GM23338 (cell line): ENCODE measurements around the gene SIRT4. TPM values are rescaled to one million over a fixed set of nuclear protein-coding genes. Genes with fewer than 3 reads are reported as not detected.

ENCODE experiments used
- ATAC-seq: fragments of 200-7000 bp; cut with Tn5 transposase; 3 replicates; pipeline ENCODE4 v1.9.1; 2020
- DNase-seq: peaks from one replicate; pipeline ENCODE4 v3.0.0-alpha.2; 2015; ENCODE audit warnings: low spot score
- H2AFZ ChIP-seq: fragments of 200-600 bp; sonication (generic); 2 replicates; pipeline ENCODE4 v1.8.0; 2016; ENCODE audit warnings: antibody characterized with exemption, mild to moderate bottlenecking, moderate library complexity
- H3F3A ChIP-seq: fragments of 200-600 bp; sonication (generic); replicated peaks from 2 replicates; pipeline ENCODE4 v1.8.0; 2017; ENCODE audit warnings: antibody characterized with exemption, mixed run types, low read depth
- H3K27ac ChIP-seq: fragments of 200-600 bp; sonication (generic); 2 replicates; pipeline ENCODE4 v1.6.1; 2016; ENCODE audit warnings: low read depth
- H3K27me3 ChIP-seq: fragments of 200-600 bp; sonication (generic); 2 replicates; pipeline ENCODE4 v1.8.0; 2016; ENCODE audit warnings: mild to moderate bottlenecking, mixed run types, moderate library complexity; ENCODE audit not compliant: insufficient read depth
- H3K36me3 ChIP-seq: fragments of 200-600 bp; sonication (generic); 2 replicates; pipeline ENCODE4 v1.8.0; 2016; ENCODE audit warnings: mild to moderate bottlenecking; ENCODE audit not compliant: insufficient read depth
- H3K4me1 ChIP-seq: fragments of 200-600 bp; sonication (generic); 2 replicates; pipeline ENCODE4 v1.8.0; 2016; ENCODE audit warnings: mild to moderate bottlenecking, moderate library complexity; ENCODE audit not compliant: insufficient read depth
- H3K4me2 ChIP-seq: fragments of 200-600 bp; sonication (generic); 2 replicates; pipeline ENCODE4 v1.7.1; 2017; ENCODE audit warnings: mixed run types
- H3K4me3 ChIP-seq: fragments of 200-600 bp; sonication (generic); 2 replicates; pipeline ENCODE4 v1.6.1; 2016; ENCODE audit warnings: mixed run types
- H3K79me2 ChIP-seq: fragments of 200-600 bp; sonication (generic); replicated peaks from 2 replicates; pipeline ENCODE4 v1.8.0; 2017; ENCODE audit warnings: mild to moderate bottlenecking; ENCODE audit not compliant: insufficient read depth
- H3K9me2 ChIP-seq: fragments of 200-600 bp; sonication (generic); 2 replicates; pipeline ENCODE4 v1.8.0; 2017; ENCODE audit not compliant: insufficient read depth
- H4K20me1 ChIP-seq: fragments of 200-600 bp; sonication (generic); replicated peaks from 2 replicates; pipeline ENCODE4 v1.8.0; 2017; ENCODE audit warnings: mild to moderate bottlenecking; ENCODE audit not compliant: insufficient read depth
- H3K27ac Mint-ChIP-seq: 2 replicates; pipeline ENCODE4 v1.8.0; 2020; ENCODE audit warnings: inconsistent platforms, mild to moderate bottlenecking, moderate library complexity, mixed read lengths
- H3K27me3 Mint-ChIP-seq: 3 replicates; pipeline ENCODE4 v1.8.0; 2022; ENCODE audit warnings: low read depth, mild to moderate bottlenecking, moderate library complexity, mixed read lengths, inconsistent platforms; ENCODE audit not compliant: insufficient read depth, poor library complexity
- H3K36me3 Mint-ChIP-seq: 3 replicates; pipeline ENCODE4 v1.8.0; 2021; ENCODE audit warnings: low read depth, mild to moderate bottlenecking, inconsistent platforms, moderate library complexity, mixed read lengths
- H3K4me1 Mint-ChIP-seq: 3 replicates; pipeline ENCODE4 v1.8.0; 2020; ENCODE audit warnings: mild to moderate bottlenecking, inconsistent platforms, mixed read lengths
- H3K4me3 Mint-ChIP-seq: 3 replicates; pipeline ENCODE4 v1.8.0; 2021; ENCODE audit warnings: moderate library complexity, mild to moderate bottlenecking, inconsistent platforms, mixed read lengths
- H3K9me3 Mint-ChIP-seq: 3 replicates; pipeline ENCODE4 v1.8.0; 2020; ENCODE audit warnings: moderate library complexity, mild to moderate bottlenecking, inconsistent platforms, mixed read lengths
- CREB1 ChIP-seq: fragments of 250-450 bp; sonication (Bioruptor Pico); IDR thresholded peaks from 2 replicates; pipeline ENCODE4 v1.5.0; 2020; ENCODE audit warnings: low read depth, mild to moderate bottlenecking, moderate library complexity
- EZH2 ChIP-seq: fragments of 200-600 bp; sonication (generic); IDR thresholded peaks from one replicate; pipeline ENCODE4 v1.8.0; 2017; ENCODE audit warnings: antibody characterized with exemption, mild to moderate bottlenecking, low read depth; ENCODE audit not compliant: unreplicated experiment
- EZH2phosphoT487 ChIP-seq: fragments of 200-600 bp; sonication (generic); IDR thresholded peaks from one replicate; pipeline ENCODE4 v1.8.1; 2018; ENCODE audit warnings: antibody characterized with exemption; ENCODE audit not compliant: unreplicated experiment
- JUNB ChIP-seq: IDR thresholded peaks from one replicate; pipeline ENCODE4 v1.6.1; 2016; ENCODE audit warnings: antibody characterized with exemption; ENCODE audit not compliant: unreplicated experiment
- NANOG ChIP-seq: IDR thresholded peaks from 2 replicates; pipeline ENCODE4 v1.6.1; 2016; ENCODE audit warnings: antibody characterized with exemption, borderline replicate concordance
- POLR2AphosphoS5 ChIP-seq: IDR thresholded peaks from 2 replicates; pipeline ENCODE4 v1.6.1; 2016; ENCODE audit warnings: antibody characterized with exemption, low read depth
- STAT1 ChIP-seq: IDR thresholded peaks from one replicate; pipeline ENCODE4 v1.6.1; 2016; ENCODE audit warnings: antibody characterized with exemption; ENCODE audit not compliant: unreplicated experiment
- polyA plus RNA-seq: library from polyadenylated mRNA; unstranded; fragments of >200 nt; fragmentation: Nextera tagmentation; extraction: Ambion mirVana; gene quantifications from 2 replicates; pipeline ENCODE4 v1.2.1, GENCODE V29; 2016
- total RNA-seq: library from RNA; depleted of rRNA; stranded (reverse); fragments of >200 nt; shearing (Covaris generic); gene quantifications from 2 replicates; pipeline ENCODE4 v1.2.3, GENCODE V29; 2014
- TF ChIP-seq, protein P1 (sequence below): IDR thresholded peaks from 2 replicates; pipeline ENCODE4 v1.6.1; 2016; ENCODE audit warnings: antibody characterized with exemption
- TF ChIP-seq, protein P2 (sequence below): IDR thresholded peaks from one replicate; pipeline ENCODE4 v1.6.1; 2018; ENCODE audit warnings: antibody characterized with exemption; ENCODE audit not compliant: unreplicated experiment
- TF ChIP-seq, protein P3 (sequence below): fragments of 250-450 bp; sonication (Bioruptor Pico); IDR thresholded peaks from 2 replicates; pipeline ENCODE4 v1.5.0; 2020; ENCODE audit warnings: mild to moderate bottlenecking, moderate library complexity

The SIRT4 gene
- total and polyA plus RNA-seq, 2 experiments from 2014 or later: 2.0 to 3.0 TPM

DNA sequence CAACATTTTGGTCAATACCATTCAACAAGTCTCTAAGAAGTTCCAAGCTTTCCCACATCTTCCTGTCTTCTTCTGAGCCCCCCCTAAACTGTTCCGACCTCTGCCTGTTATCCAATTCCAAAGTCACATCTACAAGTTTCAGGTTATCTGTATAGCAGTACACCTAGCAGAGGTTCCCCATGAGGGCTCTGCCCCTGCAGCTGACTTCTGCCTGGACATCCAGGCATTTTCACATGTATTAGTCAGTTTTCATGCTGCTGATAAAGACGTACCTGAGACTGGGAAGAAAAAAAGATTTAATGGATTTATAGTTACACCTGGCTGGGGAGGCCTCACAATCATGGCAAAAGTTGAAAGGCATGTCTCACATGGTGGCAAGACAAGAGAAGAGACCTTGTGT lies 35.6 kb downstream of the SIRT4 start (continued):
- no peak for TF ChIP-seq CREB1 (CRISPR knock-in tag)
- TF ChIP-seq, protein P1, sequence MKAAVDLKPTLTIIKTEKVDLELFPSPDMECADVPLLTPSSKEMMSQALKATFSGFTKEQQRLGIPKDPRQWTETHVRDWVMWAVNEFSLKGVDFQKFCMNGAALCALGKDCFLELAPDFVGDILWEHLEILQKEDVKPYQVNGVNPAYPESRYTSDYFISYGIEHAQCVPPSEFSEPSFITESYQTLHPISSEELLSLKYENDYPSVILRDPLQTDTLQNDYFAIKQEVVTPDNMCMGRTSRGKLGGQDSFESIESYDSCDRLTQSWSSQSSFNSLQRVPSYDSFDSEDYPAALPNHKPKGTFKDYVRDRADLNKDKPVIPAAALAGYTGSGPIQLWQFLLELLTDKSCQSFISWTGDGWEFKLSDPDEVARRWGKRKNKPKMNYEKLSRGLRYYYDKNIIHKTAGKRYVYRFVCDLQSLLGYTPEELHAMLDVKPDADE: no peak
- TF ChIP-seq JUNB: no peak
- TF ChIP-seq POLR2AphosphoS5: no peak
- TF ChIP-seq, protein P2, sequence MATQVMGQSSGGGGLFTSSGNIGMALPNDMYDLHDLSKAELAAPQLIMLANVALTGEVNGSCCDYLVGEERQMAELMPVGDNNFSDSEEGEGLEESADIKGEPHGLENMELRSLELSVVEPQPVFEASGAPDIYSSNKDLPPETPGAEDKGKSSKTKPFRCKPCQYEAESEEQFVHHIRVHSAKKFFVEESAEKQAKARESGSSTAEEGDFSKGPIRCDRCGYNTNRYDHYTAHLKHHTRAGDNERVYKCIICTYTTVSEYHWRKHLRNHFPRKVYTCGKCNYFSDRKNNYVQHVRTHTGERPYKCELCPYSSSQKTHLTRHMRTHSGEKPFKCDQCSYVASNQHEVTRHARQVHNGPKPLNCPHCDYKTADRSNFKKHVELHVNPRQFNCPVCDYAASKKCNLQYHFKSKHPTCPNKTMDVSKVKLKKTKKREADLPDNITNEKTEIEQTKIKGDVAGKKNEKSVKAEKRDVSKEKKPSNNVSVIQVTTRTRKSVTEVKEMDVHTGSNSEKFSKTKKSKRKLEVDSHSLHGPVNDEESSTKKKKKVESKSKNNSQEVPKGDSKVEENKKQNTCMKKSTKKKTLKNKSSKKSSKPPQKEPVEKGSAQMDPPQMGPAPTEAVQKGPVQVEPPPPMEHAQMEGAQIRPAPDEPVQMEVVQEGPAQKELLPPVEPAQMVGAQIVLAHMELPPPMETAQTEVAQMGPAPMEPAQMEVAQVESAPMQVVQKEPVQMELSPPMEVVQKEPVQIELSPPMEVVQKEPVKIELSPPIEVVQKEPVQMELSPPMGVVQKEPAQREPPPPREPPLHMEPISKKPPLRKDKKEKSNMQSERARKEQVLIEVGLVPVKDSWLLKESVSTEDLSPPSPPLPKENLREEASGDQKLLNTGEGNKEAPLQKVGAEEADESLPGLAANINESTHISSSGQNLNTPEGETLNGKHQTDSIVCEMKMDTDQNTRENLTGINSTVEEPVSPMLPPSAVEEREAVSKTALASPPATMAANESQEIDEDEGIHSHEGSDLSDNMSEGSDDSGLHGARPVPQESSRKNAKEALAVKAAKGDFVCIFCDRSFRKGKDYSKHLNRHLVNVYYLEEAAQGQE: no peak
- TF ChIP-seq STAT1: no peak

DNA sequence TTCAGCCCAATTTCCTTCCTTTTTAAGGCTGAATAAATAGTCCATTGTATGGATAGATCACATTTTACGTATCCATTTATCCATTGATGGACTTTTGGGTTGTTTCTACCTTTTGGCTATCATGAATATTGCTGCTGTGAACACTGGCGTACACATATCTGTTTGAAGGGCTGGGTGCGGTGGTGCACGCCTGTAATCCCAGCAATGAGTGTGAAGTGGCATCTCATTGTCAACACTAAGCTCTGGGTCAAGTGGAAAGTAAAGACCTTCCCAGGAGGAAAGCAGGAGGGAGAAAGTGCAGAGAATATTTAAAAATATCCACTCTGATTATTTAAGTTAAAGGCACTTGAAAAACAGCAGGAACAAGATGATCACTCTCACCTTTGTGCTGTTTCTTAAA lies 37.1 kb downstream of the SIRT4 start:
- Histone ChIP-seq H4K20me1 (no peaks in the 10 kb centered on the region), H3K27ac (no peak overlapping the region), H3K36me3 (no peaks in the 10 kb centered on the region), H3K4me3 (no peak overlapping the region), H3K79me2 (no peaks in the 10 kb centered on the region), H3K4me2 (no peak overlapping the region), H2AFZ (no peak overlapping the region), H3F3A (no peaks in the 10 kb centered on the region), H3K9me2 (no peaks in the 10 kb centered on the region), H3K4me1 (no peaks in the 10 kb centered on the region), H3K27me3 (no peaks in the 10 kb centered on the region)
- TF ChIP-seq JUNB: no peak
- TF ChIP-seq, protein P3, sequence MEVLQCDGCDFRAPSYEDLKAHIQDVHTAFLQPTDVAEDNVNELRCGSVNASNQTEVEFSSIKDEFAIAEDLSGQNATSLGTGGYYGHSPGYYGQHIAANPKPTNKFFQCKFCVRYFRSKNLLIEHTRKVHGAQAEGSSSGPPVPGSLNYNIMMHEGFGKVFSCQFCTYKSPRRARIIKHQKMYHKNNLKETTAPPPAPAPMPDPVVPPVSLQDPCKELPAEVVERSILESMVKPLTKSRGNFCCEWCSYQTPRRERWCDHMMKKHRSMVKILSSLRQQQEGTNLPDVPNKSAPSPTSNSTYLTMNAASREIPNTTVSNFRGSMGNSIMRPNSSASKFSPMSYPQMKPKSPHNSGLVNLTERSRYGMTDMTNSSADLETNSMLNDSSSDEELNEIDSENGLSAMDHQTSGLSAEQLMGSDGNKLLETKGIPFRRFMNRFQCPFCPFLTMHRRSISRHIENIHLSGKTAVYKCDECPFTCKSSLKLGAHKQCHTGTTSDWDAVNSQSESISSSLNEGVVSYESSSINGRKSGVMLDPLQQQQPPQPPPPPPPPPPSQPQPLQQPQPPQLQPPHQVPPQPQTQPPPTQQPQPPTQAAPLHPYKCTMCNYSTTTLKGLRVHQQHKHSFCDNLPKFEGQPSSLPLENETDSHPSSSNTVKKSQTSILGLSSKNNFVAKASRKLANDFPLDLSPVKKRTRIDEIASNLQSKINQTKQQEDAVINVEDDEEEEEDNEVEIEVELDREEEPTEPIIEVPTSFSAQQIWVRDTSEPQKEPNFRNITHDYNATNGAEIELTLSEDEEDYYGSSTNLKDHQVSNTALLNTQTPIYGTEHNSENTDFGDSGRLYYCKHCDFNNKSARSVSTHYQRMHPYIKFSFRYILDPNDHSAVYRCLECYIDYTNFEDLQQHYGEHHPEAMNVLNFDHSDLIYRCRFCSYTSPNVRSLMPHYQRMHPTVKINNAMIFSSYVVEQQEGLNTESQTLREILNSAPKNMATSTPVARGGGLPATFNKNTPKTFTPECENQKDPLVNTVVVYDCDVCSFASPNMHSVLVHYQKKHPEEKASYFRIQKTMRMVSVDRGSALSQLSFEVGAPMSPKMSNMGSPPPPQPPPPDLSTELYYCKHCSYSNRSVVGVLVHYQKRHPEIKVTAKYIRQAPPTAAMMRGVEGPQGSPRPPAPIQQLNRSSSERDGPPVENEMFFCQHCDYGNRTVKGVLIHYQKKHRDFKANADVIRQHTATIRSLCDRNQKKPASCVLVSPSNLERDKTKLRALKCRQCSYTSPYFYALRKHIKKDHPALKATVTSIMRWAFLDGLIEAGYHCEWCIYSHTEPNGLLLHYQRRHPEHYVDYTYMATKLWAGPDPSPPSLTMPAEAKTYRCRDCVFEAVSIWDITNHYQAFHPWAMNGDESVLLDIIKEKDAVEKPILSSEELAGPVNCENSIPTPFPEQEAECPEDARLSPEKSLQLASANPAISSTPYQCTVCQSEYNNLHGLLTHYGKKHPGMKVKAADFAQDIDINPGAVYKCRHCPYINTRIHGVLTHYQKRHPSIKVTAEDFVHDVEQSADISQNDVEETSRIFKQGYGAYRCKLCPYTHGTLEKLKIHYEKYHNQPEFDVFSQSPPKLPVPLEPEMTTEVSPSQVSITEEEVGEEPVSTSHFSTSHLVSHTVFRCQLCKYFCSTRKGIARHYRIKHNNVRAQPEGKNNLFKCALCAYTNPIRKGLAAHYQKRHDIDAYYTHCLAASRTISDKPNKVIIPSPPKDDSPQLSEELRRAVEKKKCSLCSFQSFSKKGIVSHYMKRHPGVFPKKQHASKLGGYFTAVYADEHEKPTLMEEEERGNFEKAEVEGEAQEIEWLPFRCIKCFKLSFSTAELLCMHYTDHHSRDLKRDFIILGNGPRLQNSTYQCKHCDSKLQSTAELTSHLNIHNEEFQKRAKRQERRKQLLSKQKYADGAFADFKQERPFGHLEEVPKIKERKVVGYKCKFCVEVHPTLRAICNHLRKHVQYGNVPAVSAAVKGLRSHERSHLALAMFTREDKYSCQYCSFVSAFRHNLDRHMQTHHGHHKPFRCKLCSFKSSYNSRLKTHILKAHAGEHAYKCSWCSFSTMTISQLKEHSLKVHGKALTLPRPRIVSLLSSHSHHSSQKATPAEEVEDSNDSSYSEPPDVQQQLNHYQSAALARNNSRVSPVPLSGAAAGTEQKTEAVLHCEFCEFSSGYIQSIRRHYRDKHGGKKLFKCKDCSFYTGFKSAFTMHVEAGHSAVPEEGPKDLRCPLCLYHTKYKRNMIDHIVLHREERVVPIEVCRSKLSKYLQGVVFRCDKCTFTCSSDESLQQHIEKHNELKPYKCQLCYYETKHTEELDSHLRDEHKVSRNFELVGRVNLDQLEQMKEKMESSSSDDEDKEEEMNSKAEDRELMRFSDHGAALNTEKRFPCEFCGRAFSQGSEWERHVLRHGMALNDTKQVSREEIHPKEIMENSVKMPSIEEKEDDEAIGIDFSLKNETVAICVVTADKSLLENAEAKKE (CRISPR knock-in tag): no peak
- no peak for TF ChIP-seq EZH2phosphoT487
- TF ChIP-seq CREB1 (CRISPR knock-in tag): no peak
- TF ChIP-seq NANOG: no peak
- no peak for TF ChIP-seq EZH2
- TF ChIP-seq, protein P1: no peak
- TF ChIP-seq POLR2AphosphoS5: no peak
- ATAC-seq: no peak
- H3K4me3 Mint-ChIP-seq: no peak overlapping the region
- peaks cover 4% of the 10 kb centered on the region; the same call in 1 of the 3 replicates for H3K4me1 Mint-ChIP-seq
- peaks cover 36% of the 10 kb centered on the region for H3K36me3 Mint-ChIP-seq
- H3K9me3 Mint-ChIP-seq: peaks cover 39% of the 10 kb centered on the region
- H3K27me3 Mint-ChIP-seq: peaks cover 28% of the 10 kb centered on the region
- no peak for DNase-seq
- H3K27ac Mint-ChIP-seq: no peak overlapping the region
